GM21526 (cell line): Measurements from ENCODE around the gene NPAS3.

Source experiments
- ATAC-seq: cut with Tn5 transposase; IDR thresholded peaks from one replicate; pipeline ENCODE4 v1.9.1; 2021; ENCODE audit warnings: moderate library complexity; ENCODE audit not compliant: unreplicated experiment, low FRiP score

Gene NPAS3

GRCh38 chr14:33792009-33792719, 853.5 kb downstream of the NPAS3 start:
- peak; percentile 60 for ATAC-seq

DNA sequence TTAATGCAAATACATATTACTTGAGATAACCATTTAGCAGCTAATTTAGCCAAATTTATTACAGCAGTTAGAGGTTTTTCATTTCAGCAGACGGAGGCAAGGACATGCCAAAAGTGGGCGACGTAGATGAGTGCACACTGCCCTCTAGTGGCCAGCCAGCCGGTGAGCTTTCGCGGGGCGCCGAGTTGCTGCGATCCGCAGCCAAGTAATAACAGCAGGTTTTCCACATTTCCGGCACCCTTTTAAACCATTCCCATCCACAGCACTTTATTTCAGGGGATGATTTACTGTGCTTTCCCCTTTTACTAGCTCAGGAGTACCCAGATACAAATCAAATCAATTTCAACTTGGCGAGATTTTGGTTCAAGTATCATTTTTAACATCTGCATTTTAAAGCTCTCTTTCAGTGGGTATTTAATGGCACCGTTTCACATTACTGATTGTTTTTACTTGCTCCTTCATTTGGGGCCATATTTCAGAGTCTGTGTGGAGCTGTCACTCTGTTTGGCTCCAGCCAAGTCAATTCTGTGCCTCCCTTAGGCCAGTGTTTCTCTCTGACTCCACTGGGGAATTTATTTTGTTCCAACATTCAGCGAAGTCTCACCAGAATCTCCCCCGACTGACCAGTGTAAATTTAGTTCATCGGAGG, 854.2 kb downstream of the NPAS3 start:
- ATAC-seq: peak; percentile 60

DNA sequence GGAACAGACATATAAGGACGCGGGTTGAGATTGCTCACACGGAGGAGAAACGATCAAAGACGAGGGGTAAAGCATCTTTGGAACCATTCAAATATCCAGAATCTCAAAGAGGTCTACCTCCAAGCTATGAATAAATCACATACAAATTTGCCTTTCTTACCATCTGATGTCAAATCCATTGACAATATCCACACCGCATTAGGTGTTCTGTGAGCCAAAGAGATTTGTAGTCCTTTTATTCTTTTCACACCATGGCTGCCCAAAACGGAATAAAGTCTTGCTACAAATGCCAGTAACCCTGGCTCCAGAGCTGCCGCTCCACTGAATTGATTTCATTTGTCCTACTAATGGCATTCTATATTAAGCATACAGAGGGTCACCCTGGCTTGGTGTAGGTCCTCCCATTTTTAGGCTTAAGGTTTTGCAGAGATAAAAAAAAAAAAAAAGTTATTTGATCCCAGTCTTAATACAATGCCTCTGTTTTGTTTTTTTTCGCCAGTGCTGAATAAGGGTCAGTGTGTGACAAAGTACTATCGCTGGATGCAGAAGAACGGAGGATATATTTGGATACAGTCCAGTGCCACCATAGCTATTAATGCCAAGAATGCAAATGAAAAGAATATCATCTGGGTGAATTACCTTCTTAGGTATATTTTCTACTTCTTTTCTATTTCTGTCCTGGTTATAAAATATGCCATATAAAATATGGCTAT, 854.9 kb downstream of the NPAS3 start:
- ATAC-seq: no peak

- no peak for ATAC-seq
These were observed 856.2 kb downstream of the NPAS3 start for GRCh38 chr14:33794791-33795305.

DNA sequence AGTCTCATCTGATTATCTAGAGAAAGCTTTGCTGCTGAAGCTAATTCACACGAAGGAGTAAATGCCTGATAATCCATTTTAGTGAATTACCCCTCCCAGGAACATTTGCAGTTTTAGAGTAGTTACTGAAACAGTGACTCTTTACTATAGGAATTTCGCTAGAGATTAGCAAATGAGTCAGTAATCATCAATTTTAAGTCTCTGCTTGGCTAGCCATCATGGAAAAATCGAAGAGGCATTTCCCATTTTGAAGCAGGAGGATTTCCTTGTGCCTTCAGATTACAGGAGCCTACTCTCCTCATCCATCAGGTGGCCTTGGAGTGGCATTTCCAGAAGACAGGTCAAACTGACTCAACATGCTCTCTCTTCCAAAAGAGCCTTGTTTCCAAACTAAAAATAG, 857.7 kb downstream of the NPAS3 start:
- no peak for ATAC-seq

GRCh38 chr14:33799705-33800570, 861.3 kb downstream of the NPAS3 start:
- no peak for ATAC-seq

GRCh38 chr14:33800735-33801163, 862.1 kb downstream of the NPAS3 start:
- ATAC-seq: no peak

GRCh38 chr14:33802737-33803136, 864.1 kb downstream of the NPAS3 start:
- no peak for ATAC-seq

DNA sequence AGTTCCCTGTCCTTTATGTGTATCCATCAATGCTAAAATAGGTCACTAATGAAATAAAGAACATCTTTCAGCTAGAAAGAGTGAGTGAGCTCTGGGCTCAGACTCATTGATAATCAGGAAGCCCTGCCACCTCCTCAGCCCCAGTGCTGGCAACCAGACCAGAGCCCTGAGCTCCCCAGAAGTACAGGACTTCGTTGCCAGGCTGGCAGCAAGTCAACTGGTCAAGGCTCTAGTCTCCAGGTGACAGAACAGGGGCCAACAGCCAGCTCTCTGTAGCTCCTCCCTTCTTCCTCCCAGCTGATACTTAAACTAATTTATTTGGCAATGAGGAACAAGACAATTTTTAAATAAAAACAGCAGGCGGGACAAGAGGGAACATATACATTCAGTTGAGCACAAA, 866.9 kb downstream of the NPAS3 start:
- no peak for ATAC-seq

- ATAC-seq: no peak
These were observed 868.2 kb downstream of the NPAS3 start for GRCh38 chr14:33806905-33807304.

GRCh38 chr14:33808187-33808586, 869.5 kb downstream of the NPAS3 start:
- ATAC-seq: no peak

DNA sequence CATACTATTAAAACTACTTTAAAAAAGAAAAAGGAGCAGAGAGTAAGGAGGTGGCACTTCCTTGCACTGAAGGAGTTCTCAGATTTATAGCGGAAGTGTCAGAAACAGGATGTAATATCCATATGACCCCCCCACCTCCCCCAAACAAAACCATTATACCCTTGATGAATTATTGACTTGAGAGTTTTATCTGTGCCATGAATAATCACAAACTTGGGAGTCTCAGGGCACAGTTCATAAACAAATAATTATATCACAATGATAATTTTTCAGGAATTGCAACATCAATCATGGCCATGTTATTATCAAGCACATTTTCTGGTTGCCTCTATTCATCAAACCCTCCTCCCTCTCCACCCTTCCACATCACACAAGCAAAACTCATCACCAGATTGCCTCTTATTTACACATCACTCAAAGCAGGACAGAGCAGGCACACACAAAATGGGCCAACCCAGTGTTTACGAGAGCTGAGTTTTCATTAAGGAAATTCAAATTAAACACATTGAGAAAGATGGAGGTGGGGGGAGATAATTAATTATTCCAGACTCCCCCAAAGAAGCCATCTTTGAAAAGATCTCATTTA, 870.8 kb downstream of the NPAS3 start:
- ATAC-seq: no peak

- ATAC-seq: no peak
These were observed 871.6 kb downstream of the NPAS3 start for GRCh38 chr14:33810308-33810707.

DNA sequence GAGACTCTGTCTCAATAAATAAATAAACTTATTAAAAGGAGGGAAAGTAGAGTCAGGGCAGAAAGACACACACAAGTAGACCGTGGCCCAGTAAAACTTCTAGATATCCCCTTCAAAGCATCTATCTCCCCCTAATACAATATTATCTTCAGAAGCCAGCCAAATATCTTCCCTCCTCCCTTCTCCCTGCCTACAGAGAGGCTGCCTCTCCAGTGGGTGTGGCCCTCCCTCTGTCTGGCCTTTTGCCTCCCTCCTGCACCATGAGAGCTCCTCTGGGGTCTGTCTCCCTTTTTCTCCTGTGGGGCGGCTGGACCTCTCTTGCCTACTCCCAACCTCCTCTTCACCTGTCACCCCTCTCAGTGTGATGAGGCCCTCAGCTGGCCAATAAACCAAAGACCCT, 873.0 kb downstream of the NPAS3 start:
- ATAC-seq: no peak

DNA sequence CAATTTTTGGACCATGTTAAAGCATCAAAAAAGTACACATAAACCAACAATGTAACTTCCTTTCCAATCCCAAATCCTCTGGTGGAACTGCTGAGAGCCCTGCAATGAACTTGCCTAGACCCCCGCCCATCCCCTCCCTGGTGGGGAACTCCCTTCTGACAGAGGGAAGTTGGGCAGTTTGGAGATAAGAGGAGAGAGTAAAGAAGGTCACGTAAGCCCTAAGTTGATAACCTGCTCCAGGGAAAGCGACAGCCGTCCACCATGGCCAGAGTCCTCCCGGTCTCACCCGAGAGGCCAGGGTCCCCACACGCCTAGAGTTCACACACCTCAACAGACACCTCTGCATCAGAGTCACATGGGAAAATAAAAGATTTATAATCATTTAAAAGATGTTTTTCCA, 873.5 kb downstream of the NPAS3 start:
- no peak for ATAC-seq

DNA sequence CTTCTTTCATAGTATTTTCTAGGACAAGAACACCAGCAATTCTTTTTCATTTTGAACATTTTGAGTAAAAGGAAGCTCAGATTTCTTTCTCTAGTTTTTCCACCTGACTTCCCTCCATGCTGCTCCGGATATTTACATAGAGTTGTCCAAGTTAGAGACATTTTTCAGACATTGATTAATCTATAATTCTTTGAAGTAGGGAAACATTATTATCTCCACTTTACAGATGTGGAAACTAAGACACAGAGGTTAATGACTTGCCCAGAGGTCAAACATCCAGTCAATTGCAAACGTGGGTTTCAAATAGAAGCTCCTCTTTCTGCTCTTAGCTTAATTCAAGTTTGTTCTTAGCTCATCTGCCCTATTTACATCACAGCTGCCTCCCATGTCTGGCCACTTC, 873.9 kb downstream of the NPAS3 start:
- ATAC-seq: no peak

- no peak for ATAC-seq
These were observed 875.3 kb downstream of the NPAS3 start for GRCh38 chr14:33814010-33814409.

DNA sequence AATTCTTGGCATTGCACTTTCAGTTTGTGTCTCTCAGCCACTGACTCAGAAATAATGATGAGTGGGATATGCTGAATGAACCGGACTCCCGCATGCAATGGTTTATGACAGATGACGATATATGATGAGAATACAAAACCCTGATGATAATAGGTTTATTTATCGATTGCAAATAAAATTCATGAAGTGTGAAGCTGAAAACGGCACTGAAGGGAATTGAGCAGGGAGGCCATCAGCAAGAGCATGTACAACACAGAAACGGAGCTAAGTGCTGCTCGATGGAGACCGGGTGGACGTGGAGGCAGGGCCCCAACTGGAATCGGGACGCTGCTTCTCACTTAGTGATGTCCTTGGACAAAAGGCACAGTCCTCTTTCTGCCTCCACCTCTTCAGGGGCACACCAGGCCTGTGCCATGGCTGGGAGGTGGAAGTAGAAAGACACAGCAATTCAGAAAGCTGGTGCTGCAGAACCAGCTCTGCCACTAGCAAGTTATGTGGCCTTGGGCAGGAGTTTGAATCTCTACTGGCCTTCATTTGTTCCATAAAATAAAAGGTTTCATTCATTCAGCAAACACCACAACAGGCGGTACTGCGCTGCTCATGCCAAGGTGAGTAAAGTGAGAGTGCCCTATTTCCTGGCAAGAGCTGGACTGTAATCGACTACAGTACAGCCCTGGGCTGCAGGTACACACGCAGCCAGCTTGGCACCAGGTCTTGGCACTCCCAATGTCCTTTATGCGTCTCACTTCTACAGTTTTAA, 895.2 kb downstream of the NPAS3 start:
- no peak for ATAC-seq

DNA sequence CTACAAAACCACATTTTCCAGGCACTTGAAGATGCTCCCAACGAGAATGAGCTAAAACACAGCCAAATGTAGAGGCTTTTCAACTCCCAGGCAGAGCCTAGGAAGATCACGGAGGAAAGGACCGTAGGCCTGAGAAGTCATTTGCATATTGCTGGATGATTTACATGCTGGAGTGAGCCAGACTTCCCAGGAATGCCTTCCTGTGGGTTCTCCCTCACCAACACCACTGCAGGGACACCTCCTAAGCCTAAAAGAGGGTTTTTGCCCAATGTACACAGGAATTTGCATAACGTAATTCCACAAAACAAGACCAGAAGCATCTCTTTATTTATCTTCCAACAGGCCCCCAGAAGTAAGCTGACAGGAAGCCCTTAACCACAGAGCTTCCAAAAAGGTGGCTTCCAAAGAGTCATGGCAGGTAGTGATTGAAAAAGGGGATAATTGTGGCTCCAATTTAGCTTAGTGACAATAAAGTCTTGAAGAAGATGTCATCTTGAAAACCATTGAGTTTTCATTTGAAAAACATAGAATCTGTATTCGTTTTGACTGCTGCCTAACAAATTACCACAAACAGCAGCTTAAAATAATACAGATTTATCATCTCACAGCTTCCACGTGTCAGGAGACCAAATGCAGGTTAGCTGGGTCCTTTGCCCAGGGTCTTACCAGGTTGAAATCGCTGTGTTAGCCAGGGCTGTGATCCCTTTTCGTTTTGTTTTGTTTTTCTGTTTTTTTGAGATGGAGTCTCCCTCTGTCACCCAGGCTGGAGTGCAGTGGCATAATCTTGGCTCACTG, 896.0 kb downstream of the NPAS3 start:
- no peak for ATAC-seq
